GM19455 (cell line): Measurements from ENCODE around the gene CTNNA3.
"Not testable (repeated sequence)": the region's sequence is repeated elsewhere in the genome, so short reads cannot be mapped to it uniquely, and the experiment has no call there.

Experiments used
- ATAC-seq: cut with Tn5 transposase; IDR thresholded peaks from one replicate; pipeline ENCODE4 v1.9.1; 2021; ENCODE audit not compliant: unreplicated experiment

The CTNNA3 gene

DNA sequence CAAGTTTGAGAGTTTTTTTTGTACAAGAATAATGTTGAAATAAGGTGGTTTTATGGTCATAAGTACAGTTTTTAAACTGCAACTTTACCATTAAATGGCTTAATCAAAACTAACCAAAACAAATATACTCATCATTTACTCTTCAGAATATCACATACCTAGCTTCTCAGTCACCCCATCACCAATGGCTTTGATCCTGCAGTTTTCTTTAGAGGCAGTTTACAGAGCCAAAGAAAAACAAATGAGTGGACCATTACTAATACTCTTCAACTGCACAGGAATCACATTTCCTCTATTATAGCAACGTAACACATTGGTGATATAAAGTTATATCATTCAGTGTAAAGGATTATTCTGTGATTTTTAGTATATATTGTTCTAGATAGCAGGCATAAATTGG is 1346.3 kb downstream of the CTNNA3 start:
- no peak for ATAC-seq

DNA sequence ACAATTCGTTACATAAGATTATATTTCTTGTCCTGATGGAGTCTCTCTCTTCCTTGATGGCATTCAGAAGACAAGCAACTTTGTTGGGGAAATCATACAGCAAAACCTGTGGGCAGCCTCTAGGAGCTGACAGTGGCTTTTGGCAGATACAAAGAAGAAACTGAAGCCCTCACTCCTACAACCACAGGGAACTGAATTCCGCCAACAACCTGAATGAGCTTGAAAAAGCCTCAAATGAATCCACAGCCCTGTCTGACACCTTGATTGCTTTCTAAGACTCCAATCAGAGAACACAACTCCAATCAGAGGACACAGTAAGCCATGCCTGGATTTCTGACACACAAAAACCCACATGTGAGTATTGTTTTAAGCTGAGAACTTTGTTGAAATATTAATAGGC is 1346.9 kb downstream of the CTNNA3 start:
- ATAC-seq: no peak

DNA sequence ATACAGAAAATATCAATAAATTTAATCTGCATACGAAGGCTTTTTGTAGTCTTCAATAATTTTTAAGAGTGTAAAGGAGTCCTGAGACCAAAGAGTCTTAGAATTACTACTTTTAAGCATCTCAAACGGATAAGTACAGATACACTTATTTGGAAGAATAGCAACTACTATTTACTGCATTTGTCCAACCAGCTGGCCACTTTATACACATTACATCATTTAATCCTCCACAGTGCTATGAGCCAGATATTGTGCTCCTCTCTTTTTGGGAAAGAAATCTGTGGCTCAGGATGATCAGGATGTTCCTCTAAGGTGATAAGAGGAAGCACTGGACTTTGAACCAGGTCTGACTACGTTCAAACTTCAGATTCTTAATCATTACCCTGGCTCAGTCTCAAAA is 1358.8 kb downstream of the CTNNA3 start:
- no peak for ATAC-seq

GRCh38 chr10:66336791-66337190 is 1359.2 kb downstream of the CTNNA3 start:
- no peak for ATAC-seq

GRCh38 chr10:66335753-66336152 is 1360.2 kb downstream of the CTNNA3 start:
- ATAC-seq: not testable (repeated sequence)

DNA sequence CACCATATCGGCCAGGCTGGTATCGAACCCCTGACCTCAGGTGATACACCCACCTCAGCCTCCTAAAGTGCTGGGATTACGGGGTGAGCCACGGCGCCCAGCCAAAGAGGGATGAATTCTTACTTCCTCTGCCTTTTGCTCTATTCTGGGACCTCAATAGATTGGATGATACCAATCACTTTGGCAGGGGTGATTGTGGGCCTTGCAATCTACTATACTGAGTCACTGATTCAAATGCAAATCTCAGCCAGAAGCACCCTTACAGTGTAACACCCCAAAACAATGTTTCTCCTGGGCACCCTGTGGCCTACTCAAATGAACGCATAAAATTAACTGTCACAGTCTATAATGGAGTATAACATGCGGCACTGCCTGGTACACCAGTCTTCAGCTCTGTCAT is 1366.8 kb downstream of the CTNNA3 start:
- no peak for ATAC-seq

DNA sequence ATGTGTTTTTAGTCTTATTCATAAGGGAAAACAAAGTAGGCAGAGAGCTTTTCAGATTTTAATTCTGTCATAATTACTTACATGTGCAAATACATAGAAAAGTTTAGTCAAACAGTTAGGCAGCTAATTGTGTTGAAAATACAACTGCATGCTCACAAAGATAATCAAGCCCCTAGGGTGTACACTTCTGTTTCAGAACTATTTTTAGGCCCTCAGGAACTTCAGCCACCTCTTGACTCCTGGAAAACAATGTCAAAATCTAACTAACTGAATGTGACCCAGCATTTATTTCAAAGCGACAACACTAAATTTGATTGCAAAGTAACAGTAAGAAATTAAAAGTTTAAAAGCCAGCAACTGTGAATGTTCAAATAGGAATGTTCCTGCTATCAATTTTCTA is 1369.1 kb downstream of the CTNNA3 start:
- no peak for ATAC-seq

- ATAC-seq: no peak
Observed at GRCh38 chr10:66322777-66323176, 1373.2 kb downstream of the CTNNA3 start.

DNA sequence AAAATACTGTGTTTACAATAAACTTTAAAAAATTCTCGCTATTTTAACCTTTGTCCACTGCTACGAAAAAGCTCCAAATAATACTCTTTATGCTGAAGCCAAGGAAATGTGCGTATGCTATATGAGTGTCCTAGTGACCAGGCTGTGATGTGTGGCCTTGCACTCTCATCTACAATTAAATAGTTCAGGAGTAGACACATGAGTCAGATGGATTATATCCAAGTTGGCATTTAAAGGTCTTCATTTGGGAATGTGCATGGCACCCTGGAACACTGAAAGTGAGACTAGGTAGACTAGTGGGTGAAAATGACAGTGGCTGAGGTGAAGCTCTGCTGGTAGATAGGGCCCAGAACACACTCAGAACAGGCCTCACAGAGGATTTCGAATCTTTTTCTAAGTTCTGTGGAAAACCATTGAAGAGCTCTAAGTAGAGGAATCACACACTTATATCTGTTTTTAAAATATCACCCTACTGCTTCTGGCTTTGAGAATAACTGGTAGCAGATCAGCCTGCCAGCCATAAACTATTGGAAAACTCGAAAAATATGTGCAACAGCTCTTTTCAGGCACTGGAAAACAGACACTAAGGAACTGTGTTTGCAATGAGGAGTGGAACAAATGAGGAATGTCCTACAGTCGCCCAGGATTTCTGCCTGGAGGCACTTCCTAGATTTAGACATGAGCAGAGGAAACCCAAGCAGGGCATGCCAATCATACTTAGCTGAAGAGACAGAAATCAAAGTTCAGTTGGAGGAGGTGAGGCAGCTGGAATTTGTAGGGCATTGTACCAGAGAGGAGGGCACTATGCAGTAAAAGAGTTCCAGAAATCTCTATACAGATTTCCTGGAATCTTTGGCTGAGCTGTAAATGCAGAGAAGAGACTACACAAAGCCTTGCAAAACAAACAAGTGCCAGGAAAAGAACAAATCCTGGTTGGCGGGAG is 1374.0 kb downstream of the CTNNA3 start:
- no peak for ATAC-seq

- ATAC-seq: no peak
Observed at GRCh38 chr10:66318761-66319160, 1377.2 kb downstream of the CTNNA3 start.

DNA sequence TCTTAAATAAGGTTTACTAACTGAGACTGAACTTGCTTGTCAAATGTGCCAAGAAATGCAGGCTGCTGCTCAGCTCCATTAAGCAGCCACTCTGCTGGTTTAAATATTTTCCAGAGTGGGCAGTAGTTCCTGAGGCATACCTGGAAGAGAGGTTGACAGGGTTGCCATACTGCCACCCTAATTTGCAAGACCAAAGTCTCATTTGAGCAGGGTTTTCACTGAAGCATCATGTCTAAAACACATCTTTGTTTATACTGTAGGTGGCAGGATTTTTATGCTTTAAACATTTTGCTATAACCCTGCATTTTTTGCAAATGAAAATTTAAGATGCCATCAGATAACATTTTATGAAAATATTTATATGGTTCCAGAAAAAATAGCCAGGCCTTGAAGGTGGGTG is 1388.2 kb downstream of the CTNNA3 start:
- no peak for ATAC-seq

DNA sequence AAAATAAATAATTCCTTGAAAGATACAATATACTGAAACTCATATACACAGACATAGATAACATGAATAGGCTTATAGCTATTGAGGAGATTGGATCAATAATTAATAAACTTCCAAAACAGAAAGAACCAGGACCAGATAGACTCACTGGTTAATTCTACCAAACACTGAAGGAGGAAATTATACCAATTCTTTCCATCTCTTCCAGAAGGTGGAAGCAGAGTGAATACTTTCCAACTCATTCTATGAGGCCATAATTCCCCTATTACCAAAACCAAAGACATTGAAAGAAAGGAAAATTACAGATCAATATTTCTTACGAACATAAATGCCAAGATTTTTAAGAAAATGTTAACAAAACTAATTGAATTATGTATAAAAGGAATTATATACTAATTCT is 1394.9 kb downstream of the CTNNA3 start:
- ATAC-seq: no peak

- ATAC-seq: no peak
Observed at GRCh38 chr10:66295602-66296001, 1400.4 kb downstream of the CTNNA3 start.

DNA sequence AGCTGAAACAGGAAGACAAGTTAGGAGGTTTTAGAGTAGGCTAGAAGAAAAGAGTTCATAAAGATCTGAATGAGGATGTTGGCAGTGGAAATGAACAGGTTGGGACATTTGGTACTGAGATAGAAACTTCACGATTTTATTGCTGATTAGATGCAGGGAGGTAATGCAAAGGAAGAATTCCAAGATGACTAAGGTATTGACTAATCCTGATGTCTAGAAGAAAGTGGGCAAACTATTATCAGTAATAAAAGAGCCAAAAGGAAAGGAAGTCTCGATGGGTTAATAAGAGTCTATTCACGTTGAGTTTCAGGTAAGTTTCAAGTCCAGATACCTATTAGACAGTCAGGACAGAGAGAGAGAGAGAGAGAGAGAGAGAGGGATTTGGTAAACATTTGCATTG is 1401.5 kb downstream of the CTNNA3 start:
- ATAC-seq: no peak

DNA sequence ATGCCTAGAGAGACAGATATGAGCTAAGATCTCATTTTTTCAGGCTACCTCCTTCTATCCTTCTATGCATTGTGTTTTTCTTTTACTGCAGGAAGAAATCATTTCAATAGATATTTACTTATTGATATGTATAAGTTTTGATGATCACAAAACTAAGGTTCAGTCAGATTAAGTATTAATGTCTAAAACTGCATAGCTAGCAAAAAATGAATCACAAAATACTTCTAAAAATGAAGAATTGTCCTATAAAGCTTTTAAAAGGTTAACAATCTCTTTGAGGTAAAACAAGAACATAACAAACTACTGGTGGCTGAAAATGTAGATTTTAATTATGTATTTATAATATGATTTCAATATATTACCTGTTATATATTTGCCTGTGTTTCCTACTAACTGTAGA is 1403.1 kb downstream of the CTNNA3 start:
- no peak for ATAC-seq

GRCh38 chr10:66292456-66292855 is 1403.5 kb downstream of the CTNNA3 start:
- ATAC-seq: no peak

GRCh38 chr10:66291133-66291532 is 1404.9 kb downstream of the CTNNA3 start:
- no peak for ATAC-seq

- ATAC-seq: no peak
Observed at GRCh38 chr10:66284621-66285020, 1411.4 kb downstream of the CTNNA3 start.

- ATAC-seq: no peak
Observed at GRCh38 chr10:66283874-66284464, 1412.0 kb downstream of the CTNNA3 start.

- no peak for ATAC-seq
Observed at GRCh38 chr10:66283064-66283463, 1412.9 kb downstream of the CTNNA3 start.

DNA sequence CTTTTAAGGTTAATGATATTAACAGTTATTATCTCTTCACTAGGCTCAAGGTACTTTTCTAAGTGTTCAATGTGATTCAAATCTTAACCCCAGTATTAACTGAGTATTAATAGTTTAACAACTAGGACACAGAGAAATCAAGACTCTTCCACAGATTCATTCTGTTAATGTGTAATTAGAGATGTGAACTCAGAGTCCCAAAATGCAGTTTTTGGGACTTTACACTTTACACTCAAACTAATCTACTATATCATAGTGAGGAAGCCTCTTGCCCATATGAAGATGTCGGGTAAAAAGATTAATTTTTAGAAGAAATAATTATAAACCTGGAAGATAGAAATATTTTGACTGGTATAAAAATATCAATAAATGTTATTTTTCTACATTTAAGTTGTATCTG is 1414.7 kb downstream of the CTNNA3 start:
- no peak for ATAC-seq

- no peak for ATAC-seq
Observed at GRCh38 chr10:66277481-66277880, 1418.5 kb downstream of the CTNNA3 start.
